Measurements from ENCODE around the gene FUT6.

FUT6 gene

GRCh38 chr19:5827891-5828660 lies 11.4 kb downstream of the FUT6 start:
- no peak for DNase-seq

- no peak for DNase-seq
Measured at GRCh38 chr19:5827342-5827890, 12.1 kb downstream of the FUT6 start.

DNA sequence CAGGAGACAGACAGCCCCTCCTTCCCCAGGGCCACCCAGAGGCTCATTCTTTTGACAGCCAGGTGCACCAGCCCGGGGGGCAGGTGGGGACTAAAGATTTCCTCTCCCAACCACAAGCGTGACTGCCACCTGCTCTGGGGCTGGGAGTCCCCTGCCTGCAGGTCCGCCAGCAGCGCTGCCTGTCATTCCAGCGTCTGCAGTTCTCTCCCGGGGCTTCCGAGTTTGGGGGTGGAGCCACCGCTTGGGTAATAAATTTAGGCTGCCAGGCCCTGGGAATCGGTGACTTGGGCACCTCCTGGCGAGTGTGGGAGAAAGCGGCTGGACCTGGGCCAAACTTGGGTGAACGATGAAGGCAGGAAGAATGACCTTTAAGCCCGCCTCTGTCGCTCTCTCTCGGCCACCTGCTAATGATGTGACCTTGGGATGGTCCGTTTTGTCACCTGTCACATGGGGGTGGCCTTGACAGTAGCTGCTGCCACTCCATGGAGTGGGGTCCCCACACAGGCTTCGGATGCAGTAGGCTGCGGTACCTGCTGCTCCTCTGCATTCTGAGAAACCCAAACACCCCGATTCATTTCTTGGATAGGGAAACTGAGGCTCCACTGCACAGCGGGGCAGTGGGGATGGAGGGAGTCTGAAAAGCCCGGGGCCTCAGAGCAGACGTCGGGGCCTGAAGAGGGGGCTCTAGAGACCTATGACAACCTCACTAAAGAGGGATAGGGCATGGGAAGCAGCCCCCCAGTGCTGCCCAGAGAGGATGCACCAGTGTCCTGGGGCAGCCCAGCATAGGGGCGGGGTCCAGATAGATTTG lies 12.8 kb downstream of the FUT6 start:
- DNase-seq: no peak

DNA sequence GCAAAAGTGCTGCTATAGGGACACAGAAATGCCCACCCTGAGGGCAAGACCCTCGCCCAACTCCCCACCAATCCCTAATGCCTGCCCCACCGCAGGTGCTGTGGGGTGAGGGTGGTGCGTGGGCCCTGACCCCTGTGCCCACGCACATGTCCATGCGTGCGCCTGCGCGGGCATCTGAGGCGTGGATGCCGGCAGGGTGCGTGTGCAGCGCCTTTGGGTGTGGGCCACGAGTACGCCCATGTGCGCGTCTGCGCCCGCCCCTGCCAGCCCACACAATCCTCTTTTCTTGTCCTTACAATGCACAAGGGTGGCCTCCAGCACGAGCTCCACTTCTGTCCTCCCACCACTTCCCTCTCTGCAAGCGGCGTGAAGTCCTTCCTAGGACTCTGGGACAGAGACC lies 14.3 kb downstream of the FUT6 start:
- DNase-seq: no peak

- no peak for DNase-seq
Measured at GRCh38 chr19:5824751-5825150, 14.8 kb downstream of the FUT6 start.

- DNase-seq: no peak
Measured at GRCh38 chr19:5823579-5824281, 15.8 kb downstream of the FUT6 start.

DNA sequence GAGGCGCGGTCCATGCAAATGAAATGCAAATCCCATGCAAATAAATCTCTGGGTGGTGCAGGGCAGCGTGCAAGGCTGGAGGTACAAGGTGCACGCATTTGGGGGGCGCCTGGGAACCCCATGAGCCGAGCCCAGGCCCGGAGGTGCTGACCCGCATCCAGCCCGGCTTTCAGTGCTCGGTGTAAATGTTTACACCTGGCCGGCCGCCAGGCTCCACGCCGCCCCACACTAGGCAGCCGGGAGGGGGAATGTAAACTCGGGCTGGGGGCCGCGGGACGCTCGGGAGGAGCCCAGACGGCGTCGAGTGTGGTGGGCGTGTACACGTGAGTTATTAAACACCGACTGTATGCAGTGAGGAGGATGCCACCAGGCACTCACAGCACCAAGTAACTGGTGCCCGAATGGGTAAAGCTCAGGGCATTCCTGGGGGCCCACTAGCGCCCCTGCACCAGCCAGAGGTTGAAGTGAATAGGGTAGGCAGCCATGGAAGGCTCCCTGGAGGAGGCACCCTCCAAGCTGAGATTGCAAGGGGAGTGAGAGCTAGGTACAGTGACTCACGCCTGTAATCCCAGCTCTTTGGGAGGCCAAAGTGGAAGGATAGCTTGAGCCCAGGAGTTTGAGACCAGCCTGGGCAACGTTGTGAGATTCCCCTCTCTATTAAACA lies 17.2 kb downstream of the FUT6 start:
- DNase-seq: no peak

DNA sequence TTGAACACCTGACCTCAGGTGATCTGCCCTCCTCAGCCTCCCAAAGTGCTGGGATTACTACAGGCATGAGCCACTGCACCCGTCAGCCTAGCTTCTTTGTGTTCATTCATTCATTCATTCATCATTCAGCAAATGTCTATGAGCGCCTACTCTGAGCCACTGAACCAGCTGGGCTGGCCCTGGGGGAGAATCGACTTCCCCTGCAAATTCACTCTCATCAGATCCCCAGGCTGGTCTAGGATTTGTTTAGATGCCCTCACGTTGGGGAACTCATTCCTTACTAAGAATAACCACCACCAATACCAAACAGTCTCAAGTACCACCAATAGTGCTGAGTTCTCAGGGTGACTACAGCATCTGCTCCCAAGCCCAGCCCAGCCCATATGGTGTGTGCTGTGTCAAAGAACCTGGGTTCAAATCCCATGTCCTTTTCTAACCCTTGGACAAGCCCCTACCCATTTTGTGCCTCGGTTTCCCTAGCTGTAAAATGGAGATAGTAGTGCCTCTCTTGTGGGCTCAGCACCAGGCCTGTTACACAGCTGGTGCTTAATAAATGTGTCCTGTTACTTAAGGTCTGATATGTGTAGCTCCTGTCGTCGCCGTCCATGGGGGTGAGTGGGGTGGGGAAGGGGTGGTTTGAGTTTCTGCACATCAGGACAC lies 17.9 kb downstream of the FUT6 start:
- no peak for DNase-seq

DNA sequence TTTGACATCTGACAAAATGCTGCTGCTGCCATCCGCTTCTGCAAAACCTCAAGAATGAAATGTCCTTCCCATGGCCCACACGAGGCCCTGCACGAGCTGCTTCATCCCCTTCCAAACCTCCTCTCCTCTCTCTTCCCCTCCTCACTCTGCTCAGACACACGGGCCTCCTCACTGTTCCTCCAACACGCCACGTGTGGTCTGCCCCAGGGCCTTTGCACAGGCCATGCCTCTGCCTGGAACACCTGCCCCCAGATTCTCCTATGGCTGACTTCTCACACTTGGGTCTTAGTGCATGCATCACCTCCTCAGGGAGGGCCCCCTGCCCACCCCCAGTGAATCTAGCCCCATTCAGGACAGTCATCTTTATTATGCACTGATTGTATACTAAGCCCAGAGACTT lies 18.7 kb downstream of the FUT6 start:
- no peak for DNase-seq

DNA sequence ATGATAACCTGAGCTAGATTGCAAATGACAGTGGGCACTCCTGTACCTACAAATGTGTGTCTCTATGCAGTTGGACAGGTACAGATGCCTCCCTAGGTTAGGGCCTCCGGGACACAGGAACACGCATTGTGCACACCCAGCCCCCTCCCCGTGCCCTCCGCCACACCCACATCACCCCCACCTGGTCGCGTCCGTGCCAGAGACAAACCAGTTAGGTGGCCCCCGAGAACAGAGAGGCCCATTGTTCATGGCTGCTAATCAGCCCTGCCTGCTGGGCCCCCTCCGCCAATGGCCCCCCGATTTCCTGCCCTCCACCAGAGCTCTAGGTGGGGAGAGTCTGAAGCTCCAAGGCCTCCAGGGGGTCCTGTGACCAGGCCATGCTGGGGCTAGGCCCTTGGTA lies 20.9 kb downstream of the FUT6 start:
- DNase-seq: no peak

GRCh38 chr19:5817218-5817617 lies 22.3 kb downstream of the FUT6 start:
- no peak for DNase-seq

DNA sequence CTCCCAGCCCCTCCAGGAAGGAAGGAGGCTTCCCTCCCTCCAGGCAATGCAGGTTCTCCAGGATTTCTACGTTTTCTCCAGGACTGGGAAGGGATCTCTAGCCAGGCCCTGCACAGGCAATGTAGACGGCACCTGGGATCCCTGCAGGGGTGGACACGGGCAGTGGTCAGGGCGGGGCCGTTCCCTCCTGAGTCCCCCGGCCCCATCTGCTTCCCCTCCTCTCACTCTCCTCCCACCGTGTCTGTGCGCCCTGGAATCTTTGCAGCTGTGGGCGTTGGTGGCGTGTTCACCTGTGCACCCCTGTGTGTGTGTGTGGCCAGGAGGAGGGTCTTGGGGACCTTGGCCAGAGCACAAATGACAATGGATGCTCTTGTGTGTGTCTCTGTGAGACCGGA lies 24.7 kb downstream of the FUT6 start:
- DNase-seq: no peak

- DNase-seq: no peak
Measured at GRCh38 chr19:5814123-5814851, 25.2 kb downstream of the FUT6 start.

DNA sequence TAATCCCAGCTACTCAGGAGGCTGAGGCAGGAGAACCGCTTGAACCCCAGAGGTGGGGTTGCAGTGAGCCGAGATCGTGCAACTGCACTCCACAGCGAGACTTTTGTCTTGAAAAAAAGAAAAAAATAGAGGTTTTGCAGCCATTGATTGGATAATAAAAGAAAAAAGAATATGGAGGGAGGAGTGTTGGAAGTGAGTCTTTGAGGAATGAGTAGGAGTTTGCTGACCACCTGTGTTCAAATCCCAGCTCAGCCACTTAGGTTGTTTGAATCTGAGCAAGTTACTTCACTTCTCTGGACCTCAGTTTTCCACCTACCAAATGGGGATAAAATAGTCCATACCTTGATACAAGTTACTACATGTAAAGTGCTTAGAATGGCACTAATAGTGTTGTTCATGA lies 28.4 kb downstream of the FUT6 start:
- DNase-seq: no peak

GRCh38 chr19:5809469-5809868 lies 30.0 kb downstream of the FUT6 start:
- DNase-seq: no peak

GRCh38 chr19:5809053-5809452 lies 30.4 kb downstream of the FUT6 start:
- no peak for DNase-seq

- DNase-seq: no peak
Measured at GRCh38 chr19:5808120-5808816, 31.2 kb downstream of the FUT6 start.

DNA sequence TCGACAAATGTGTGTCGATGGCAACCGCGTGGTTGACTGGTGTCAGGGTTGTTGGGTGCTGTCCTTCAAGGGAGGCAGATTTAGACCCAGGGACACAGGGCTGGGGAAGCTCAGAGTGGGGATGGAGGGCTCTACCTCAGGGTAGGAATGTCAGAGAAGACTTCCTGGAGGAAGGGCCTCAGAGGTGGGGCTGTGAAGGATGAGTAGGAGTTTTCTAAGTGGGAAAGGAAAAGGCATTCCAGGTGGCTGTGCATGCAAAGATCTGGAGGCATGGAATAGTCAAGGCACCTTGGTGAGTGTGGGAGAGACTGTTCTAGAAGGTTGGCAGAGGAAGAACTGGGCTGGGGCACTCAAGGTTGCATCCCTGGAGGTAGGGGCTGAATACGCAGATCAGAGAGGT lies 32.6 kb downstream of the FUT6 start:
- no peak for DNase-seq

GRCh38 chr19:5806133-5806489 lies 33.4 kb downstream of the FUT6 start:
- DNase-seq: no peak

DNA sequence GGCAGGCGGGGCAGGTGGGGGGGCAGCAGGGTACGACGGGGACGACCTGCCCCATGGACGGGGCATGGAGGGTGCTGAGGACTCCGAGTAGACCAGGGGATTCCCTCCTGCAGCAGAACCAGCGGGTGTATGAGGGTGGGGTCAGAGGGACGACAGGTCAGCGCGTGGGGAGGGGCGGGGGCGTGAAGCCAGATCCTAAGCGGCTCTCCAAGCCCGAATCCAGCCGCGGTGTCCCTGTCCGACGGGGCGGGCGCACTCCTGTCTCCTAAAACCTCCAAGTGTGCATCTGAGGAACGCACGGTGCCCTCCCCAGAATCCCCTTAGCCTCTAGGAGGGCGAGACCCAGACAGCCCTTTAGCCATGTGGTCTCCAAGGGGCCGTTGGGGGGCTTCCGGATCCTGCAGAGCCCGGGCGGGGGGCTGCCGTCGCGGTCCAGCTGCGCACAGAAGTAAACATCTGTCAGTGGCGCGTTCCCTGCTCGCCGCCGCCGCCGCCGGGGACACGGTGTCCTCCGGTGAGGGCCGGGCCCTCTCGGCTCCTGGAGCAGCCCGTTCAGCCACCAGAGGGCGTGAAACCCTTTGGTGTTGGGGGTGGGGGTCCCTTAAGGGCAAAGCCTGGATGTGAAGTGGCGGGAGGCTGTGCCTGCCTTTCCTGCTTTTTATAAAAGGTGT lies 33.9 kb downstream of the FUT6 start:
- DNase-seq: no peak

All from cerebellar nuclear complex (tissue), 1 donor.